ENCODE measurements around the gene TMEFF1.

Gene TMEFF1

DNA sequence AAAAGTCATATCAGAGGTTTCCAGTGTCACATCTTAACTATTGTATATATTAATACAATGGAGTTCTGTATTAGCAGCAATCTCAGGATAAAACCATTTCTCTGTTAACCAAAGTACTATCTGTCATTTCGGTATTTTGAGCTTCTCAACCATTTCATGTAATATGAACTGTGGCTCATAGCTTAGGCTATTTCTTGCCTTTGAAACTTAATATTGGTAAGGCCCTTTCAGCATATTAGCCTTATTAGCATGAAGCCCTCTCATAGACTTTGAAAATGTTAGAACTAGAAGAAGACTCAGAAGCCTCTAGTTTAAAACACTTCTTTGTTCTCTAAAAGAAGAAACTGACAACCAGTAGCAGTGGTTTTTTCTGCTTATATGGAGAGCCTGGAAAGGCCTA is 105.7 kb downstream of the TMEFF1 start:
- DNase-seq, result no peak

DNA sequence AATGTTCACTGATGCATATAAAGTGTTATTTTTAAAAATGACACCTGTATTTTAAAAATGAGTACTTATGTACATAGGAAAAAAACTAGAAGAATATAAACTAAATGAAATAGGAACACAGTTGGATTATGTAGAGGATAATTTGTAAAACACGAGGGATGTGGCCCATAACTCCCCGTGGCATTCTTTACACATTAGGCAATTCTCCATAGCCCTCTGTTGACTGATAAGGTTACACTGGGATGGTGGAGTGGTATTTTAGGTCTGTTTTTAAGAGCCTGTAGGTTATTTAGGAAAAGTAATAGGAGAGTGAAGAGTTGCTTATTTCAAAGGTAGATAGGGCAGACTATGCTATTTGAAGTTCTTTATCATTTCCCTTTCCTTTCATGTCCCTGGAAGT is 106.7 kb downstream of the TMEFF1 start:
- DNase-seq, result no peak

DNA sequence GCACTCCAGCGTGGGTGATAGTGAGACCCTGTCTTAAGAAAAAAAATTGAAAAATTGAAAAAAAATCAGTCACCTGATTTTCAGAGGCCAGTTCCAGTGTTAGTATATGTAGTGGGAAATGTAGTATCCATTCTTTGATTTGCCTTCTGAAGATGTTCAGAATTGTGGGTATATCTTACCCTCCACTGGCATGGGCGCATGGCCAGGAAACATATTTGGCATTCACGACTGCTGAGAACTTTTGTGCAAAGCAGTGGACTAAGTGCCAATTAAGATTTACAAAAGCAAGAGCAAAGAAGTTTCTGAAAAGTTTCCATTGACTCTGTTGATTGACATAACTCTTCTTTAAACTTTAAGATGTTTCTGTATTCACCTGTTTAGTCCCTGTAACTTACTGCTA is 107.3 kb downstream of the TMEFF1 start:
- no peak for DNase-seq

DNA sequence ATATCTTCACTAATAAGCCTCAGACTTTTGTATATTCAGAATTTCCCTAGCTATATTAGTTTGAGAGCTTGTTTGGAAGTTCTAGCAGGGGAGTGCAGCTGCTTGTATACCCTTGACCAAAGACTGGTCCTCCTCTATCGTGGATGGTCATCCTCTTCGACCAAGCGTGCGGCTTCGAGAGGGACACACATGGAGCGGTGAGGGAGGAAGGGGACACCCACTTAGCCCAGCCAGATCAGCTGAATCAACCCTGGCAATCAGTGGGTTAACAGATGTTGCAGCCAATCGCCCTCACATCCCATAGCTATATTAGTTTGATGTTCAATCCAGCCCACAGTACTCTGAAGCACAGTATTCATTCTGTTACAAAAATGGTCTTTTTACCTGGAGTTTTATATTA is 108.1 kb downstream of the TMEFF1 start:
- DNase-seq, result no peak

DNA sequence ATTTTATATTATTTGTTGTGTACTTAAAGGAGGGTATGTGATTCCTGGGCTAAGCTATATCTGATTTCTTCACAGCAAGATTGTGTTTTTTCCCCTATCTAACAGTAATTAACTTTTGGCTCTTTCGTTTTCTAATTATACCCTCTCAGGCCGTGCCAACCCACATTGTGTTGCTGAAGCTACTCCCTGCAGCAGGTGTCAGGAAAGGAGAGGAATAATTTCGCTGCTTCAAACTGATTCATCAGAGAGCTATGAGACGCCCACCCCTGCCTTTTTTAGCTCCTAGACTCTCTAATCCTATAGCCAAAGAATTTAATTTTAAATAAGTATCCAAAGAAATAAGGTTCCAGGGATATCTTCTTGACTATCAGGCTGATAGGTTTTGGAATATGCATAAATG is 108.7 kb downstream of the TMEFF1 start:
- DNase-seq, result no peak

DNA sequence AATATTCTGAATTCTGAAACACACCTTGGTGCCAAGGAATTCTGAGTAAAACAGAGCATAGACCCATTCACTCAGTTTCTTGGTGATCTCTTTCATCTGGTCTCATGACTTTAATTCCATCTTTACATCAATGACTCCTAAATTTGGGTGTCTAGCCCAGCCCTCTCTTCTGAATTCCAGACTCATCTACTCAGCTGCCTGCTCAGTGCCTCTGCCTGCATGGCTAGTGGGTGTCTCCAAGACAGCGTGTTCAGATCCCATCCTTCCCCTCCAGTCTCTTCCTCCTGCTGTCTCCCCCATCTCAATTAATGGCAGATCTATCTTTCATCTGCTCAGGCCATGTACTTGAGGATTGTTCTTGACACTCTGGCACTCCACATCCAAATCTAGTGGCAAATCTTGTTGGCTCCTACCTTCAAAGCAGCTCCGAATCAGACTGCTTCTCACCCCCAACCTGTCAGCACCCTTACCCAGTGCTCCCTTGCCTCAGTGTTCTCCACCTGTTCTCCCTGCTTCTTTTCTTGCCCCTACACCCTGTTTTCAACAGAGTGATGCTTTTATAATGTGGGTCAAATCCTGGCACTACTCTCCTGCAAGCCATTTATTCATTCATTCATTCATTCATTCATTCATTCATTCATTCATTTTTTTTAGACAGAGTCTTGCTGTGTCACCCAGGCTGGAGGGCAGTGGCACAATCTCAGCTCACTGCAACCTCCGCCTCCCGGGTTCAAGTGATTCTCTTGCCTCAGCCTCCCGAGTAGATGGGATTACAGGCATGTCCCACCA is 110.3 kb downstream of the TMEFF1 start:
- DNase-seq, result no peak

DNA sequence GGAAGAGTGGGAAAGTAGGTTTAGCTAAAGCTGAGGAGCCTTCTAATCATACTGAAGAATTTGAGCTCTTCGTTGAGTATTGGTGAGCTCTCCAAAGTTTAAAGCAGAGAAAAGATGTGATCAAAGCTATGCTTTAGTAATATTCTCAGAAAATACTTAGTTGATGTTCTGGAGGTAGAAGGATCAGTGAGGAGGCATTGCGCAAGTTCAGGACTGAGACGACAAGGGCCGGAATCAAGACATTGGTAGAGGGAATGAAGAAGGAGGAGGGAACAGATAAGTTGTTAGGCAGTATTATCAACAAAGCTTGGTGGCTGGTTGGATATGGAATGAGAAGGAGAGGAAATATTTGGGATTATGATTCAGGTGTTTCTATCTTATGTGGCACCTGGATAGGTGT is 112.0 kb downstream of the TMEFF1 start:
- DNase-seq, result no peak

DNA sequence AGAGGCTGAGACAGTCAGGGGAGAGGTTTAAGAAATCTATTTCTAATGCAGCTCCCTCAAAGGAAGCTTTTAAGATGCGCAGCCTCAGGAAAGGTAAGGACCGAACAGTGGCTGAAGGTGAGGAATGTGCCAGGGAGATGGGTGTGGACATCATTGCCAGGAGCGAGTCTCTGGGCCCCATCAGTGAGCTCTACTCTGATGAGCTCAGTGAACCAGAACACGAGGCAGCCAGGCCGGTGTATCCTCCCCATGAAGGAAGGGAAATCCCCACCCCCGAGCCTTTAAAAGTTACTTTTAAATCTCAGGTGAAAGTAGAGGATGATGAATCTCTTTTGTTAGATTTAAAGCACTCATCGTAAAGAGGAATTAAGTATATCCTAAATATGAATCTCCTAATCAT is 113.1 kb downstream of the TMEFF1 start:
- DNase-seq, result no peak

DNA sequence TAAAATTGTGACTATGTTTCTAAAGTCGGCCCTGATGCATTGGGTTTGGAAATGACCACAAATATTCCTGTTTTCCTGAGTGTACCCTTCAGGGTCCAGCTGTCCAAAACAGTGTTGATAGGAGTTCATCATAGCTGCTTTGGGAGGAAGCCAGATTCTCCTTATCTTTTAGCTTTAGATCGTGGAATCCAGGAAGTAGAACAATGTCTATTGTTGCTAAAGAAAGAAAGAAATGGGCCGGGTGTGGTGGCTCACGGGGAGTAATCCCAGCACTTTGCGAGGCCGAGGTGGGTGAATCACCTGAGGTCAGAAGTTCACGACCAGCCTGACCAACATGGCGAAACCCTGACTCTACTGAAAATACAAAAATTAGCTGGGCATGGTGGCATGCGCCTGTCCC is 114.4 kb downstream of the TMEFF1 start:
- no peak for DNase-seq

DNA sequence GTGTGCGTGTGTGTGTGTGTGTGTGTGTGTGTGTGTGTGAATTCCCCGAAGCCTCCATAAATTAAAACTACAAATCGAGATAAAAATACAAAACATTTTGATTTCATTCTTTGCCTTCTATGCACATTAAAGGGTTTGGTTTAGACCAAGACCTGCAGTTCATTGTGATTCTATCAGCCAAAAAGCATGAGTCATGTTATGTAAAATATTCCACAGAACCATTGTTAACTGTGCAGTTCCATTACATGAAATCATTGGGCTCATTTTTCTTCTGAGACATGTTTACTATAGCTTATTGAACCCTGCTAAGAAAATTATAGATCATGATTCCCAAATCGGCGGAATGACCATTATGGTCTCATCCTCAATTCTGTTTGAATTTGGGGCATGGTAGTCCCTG is 116.6 kb downstream of the TMEFF1 start:
- DNase-seq, result no peak

DNA sequence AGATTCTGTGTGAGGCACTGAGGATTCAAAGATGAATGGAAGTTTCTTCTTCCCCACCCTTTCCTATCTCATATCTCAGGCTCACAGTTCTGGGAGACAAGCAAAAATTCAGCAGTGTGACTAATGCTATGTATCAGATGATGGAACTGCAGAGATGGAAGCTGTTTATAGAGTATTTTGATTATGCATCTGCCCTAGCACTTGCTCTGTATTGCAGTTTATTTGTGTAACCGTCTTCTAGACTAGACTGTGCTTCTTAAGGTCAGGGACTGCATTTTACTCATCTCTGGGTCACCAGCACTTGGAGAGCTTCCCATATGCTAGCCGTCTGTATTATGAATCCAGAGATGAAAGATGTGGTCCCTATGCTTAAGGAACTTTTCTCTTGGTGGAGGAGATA is 117.5 kb downstream of the TMEFF1 start:
- DNase-seq, result peak; percentile 27

DNA sequence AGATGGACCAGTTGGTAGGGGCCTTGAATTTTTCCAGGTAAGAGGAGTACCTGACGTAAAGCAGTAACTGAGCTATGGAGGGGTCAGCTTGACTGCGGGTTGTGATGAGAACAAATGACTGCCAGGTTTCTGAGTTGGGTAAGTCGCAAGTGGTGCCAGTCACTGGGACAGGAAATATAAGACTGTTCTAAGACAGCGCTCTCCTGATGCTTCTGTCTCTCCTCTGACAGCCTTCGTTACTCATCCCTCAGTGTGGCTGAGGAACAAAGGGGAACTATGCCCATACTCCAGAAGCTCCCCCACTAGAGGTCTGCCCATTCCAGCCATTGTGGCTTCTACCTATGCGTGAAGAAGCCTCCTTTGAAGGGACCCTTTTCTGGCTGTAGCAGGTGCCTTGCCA is 118.2 kb downstream of the TMEFF1 start:
- no peak for DNase-seq

DNA sequence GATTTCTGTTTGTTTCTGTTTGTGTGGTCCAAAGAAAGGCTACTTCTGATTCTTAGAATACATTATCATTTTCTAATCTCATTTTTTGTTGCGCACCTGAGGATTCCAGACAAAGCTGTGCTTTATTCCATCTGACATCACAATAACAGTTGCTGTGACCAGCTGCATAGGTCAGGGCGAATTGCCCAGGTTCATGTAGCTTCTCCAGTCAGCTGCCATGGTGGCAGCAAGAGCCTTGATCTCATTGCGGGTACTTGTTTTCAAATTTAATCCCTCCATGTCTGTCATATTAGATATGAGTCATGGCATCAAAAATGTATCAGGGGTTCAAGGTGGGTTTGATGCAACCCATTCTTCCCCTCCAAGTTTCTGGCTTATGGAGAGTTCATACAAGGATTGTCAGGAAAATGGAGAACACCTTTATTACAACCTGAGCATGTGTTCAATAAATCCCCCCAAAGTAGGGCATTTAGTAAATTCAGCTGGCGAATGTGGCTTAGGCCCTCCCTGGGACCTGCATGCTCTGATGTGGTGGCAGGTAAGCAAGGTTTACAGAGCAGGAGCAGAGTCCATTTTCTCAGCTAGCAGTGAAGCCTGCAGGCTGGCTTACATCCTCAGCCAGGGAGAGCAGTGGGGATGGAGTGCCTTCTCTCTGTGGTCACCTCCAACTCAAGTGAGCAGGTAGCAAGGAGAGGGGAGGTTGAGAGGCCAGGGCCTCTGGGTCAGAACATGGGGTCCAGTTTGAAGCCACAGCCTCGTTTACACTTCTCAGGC is 118.9 kb downstream of the TMEFF1 start:
- no peak for DNase-seq

DNA sequence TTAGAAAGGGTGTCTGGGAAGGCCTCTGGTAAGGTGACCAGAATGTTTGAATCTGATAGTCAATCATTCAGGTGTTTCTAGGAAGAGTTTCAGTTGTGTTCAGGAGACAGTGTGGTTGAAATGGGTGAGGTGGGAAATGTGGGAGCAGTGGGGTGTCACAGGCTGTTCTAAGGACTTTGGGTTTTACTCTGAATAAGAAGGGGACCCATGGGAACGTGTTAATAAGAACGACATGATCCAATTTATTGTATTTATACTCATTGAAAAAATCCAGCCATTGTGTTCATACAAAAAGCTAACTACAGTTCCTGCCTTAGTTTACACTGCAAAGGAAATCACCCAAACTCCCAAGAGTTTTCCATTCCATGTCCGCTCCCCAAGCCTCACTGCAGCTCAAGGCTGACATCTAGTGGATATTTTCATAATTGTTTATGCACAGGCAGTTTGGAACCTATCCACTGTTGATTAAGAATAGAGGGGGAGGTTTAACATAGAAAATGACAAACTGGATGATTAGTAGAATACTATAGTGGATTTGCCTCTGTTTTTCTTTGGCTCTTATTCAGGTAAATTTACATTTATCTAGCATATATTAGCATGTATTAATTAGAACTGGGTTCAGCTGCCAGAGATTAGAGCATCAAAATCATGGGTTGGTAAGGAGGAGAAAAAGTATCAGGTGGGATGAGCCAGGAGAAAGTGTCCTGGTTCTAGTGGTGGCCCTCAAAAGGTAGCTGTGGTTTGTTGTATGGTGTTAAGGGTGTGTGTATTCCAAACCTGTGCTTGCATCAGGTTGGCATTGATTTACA is 122.6 kb downstream of the TMEFF1 start:
- DNase-seq, result peak; percentile 25

DNA sequence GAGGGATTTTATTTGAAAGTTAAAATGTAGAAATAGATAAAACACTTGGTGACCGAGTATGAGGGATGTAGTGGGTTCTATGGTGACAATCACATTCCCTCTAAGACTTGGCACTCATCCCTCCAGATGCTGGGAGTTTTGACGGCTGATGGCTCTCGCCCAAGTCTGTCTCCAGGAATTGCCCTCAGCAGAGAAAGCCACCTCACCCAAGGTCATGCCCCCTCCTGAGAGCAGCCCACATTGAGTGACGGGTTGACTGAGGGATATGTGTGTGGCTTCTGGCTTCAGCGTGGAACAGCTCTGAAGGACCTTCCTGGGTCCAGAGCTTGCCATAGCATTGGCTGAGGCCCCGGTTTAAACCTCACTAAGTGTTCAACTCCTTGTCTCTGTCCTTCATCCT is 124.3 kb downstream of the TMEFF1 start:
- no peak for DNase-seq

DNA sequence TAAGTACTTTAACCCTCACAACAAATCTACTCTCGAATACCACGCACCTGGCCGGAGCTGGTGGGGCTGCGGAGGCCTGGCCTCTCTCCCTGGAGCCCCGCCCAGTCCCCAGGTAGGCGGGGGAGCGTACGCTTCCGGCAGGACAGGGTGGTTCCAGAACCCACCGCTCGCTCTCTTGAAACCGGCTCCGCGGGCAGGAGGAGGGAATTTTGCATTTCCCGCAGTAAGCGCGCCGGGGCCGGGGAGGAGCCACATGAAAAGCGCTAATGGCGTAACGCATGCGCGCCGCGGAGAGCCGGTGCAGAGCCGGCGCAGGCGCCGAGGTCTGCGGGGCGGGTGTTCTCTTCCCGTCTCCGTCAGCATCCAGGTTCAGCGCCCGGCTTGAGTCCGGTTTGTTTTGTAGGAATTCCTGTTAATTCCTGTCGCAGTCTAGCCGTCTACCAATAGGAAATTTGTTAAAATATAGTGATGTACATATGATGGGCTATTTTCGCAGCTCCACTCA is 125.7 kb downstream of the TMEFF1 start:
- peak; percentile 66 for DNase-seq

DNA sequence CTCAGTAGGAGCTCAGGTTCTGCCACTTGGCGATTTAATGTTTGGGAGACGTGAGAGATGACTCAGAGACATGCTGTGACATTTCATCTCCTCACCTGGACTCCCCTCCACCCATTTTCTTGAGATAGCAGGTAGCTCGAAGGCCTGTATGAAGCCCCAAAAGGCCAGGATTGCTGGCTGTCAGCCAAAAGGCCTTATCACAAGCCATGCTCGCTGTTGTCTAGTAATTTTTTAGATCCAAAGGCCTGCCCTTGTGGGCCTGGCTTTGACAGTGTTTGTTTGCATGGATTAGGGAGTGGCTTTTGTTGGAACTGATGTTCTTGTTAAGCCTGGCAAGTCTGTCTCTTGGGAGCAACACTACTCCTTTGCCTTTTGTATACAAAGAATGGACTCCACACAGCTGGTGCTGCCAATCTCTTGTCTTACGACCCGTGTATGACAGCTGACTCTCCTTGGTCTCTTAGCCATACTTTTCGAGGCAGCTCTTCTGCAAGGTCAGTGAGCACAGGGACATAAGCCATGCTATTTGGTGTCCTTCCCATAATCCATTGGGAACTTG is 127.7 kb downstream of the TMEFF1 start:
- no peak for DNase-seq

DNA sequence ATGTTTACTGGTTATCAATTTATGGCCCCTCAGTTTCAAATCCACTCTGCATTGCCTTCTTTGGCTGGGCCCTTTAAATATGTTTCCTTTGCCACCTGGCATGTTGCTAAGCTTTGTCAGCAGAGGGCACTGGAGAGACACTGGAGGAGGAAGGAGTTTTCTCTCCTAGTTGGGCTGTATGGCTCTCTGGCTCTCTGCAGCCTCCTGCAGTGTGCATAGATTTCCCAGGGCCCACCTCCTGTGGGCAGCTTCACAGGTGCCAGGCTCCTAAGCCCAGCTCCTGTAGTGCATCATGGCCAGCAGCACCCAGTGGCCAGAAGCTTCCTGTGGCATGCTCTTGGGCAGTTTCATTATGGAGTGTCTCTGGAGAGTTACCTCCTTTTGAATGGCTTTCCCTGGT is 128.3 kb downstream of the TMEFF1 start:
- no peak for DNase-seq

DNA sequence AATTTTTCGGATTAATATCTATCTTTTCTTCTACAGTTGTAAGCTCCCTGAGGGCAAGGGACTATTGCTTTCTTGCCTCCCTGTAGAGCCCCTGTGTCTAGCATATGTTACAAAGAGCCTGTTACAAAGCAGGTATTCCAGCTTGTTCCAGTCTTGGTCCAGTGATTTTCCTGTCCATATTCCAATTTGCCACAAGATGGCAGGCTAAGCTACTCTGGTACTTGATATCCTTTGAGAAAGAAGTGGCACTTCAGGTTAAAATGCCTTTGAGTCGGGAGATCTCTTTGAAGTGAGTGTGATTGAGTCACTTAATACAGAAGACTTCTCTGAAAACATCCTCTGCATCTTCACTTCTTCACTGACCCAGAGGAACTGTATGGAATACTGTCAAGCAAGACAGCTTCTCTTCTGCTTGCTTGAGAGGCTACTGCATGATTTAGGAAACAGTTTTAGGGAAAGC is 129.4 kb downstream of the TMEFF1 start:
- DNase-seq, result no peak

DNA sequence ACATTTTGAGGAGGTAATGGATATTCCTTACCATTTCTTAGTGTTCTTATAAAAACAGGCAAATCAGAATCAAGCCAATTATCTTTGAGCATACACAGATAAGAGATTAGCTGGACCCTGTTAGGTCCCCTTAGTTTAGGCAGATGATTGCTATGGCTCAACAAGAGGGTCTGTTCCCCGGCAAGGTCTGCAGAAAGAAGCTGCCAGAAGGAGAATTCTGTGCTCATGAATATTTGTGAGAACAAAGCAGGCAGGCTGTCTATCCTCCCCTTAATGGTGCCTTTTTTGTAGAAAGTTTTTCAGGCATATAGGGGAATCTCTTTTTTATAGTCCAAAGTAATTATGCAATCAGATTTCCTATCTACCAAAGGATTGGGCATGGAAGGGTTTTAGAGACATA is 132.5 kb downstream of the TMEFF1 start:
- DNase-seq, result no peak

DNA sequence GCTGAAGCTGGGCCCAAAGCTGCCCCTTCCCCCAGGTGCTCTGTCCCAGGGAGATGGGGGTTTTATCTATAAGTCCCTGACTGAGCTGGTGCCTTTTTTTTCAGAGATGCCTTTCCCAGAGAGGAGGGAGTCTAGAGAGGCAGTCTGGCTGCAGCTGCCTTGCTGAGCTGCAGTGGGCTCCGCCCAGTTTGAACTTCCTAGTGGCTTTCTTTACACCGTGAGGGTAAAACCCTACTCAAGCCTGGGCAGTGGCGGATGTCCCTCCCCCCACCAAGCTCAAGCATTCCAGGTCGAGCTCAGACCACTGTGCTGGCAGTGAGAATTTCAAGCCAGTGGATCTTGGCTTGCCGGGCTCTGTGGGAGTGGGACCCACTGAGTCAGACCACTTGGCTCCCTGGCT is 146.2 kb downstream of the TMEFF1 start:
- no peak for DNase-seq

DNA sequence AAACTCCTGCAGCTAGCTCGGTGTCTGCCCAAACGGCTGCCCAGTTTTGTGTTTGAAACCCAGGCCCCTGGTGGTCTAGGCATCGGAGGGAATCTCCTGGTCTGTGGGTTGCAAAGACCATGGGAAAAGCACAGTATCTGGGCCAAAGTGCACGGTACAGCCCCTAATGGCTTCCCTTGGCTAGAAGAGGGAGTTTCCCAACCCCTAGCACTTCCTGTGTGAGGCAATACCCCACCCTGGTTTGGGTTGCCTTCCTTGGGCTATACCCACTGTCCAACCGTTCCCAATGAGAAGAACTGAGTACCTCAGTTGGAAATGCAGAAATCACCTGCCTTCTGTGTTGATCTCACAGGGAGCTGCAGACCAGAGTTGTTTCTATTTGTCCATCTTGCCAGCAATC is 146.7 kb downstream of the TMEFF1 start:
- DNase-seq, result no peak

DNA sequence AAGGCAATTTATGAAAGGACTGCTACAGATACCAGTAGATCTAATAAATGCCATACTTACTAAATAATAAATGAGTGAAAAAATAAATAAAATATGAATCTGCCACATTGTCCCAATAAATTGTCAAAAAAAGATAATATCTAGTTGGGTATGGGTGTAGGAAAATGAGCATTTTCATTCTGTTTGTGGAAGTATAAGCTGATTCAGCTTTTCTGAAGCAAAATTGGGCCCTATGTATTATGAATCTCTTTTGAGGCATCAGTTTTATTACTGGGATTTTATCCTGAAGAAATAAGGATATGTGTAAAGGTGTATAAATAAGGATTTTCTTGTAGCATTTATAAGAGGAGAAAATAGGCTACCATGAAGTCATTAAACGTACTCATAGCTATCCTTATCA is 151.0 kb downstream of the TMEFF1 start:
- DNase-seq, result no peak
